Inferior parietal cortex (tissue), 1 donor: ENCODE measurements around the gene PAM.
"Not testable (repeated sequence)": the region's sequence is repeated elsewhere in the genome, so short reads cannot be mapped to it uniquely, and the experiment has no call there.

Source experiments
- DNase-seq: peaks from one replicate; pipeline ENCODE4 v3.0.0-alpha.2; 2016; ENCODE audit errors: extremely low spot score

The PAM gene

DNA sequence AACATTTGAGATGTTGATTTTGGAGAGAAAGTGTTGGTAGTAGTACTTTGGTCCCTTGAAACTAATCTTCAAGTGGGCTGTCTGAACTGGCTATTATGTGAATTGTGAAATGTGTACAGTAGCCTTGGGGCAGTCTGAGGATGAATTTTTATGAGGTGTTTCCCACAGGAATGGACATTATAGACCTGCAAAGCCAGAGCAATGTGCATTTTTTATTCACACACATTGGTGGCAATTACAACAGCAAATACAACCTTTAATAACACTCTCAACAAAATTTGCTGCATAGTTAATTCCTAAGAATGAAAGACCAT lies 147.0 kb downstream of the PAM start:
- no peak for DNase-seq

DNA sequence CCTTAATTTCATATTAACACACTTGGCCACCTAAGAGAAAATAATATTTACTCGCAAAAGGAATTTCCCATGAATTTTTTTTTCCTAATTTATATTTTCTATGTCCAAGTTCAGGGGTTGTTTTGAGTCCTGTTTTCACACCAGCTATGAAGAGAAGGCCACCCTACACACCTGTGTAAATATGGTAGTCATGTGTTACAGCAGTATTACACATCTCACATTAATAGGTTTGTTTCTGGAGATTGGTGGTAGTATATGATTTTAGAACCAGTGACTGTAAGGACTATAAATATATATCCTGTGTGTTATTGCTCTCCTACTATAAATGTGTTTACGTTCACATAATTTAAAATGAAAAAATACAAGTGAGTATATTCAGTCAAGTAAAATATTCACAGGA lies 147.5 kb downstream of the PAM start:
- DNase-seq = no peak

GRCh38 chr5:102903074-102903871 lies 148.2 kb downstream of the PAM start:
- DNase-seq = no peak

GRCh38 chr5:102905056-102905455 lies 150.0 kb downstream of the PAM start:
- no peak for DNase-seq

- DNase-seq = not testable (repeated sequence)
Observed at GRCh38 chr5:102907099-102907498, 152.0 kb downstream of the PAM start.

- no peak for DNase-seq
Observed at GRCh38 chr5:102910240-102911226, 155.4 kb downstream of the PAM start.

DNA sequence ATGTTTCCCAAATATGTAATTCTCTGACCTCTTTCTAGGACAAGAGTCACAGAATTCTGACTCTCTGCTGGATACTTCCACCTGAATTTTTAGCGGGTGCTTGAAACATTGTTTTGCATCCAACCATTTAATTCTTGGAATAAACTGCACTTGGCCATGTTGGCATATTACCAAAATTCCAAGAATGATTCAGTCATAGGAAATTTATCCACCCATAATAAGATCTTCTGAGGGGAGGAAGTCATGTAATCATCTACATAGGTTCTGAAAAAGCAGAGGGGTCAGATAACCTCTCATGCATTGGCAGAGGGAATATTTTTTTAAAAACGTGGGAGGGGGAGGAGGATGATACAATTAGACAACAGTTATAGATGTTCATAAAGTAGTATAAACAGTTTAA lies 156.9 kb downstream of the PAM start:
- DNase-seq = no peak

GRCh38 chr5:102916109-102916508 lies 161.0 kb downstream of the PAM start:
- no peak for DNase-seq

GRCh38 chr5:102918986-102919610 lies 164.0 kb downstream of the PAM start:
- no peak for DNase-seq

GRCh38 chr5:102920762-102921161 lies 165.7 kb downstream of the PAM start:
- no peak for DNase-seq

GRCh38 chr5:102921341-102922044 lies 166.4 kb downstream of the PAM start:
- no peak for DNase-seq

DNA sequence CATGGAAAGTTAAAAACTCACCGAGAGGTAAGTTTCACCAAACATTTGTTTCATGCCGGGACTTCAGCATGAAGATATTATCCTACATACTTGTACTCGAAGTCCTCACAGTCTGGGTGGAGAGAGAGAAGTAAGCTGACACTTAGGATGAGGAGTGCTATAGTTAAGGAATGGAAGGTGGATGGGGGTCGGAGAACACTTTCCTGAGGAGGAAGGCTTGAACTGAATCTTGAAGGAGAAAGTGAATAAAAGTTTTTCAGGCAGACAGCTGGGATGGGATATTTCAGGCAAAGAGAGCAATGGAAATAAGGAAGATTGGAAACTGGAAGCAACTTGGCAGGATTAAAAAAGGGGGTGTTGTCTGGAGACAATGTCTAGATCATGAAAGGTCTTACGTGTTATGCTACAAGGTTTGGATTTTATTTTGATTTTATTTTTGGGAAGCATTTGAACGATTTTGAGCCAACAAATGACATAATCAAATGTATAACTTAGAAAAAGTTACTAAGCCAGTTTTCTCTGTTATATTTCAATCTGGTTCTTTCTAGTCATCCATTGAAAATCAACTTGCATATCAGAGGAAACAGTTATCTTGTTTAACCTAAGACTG lies 167.1 kb downstream of the PAM start:
- no peak for DNase-seq

- no peak for DNase-seq
Observed at GRCh38 chr5:102922799-102923477, 167.8 kb downstream of the PAM start.

DNA sequence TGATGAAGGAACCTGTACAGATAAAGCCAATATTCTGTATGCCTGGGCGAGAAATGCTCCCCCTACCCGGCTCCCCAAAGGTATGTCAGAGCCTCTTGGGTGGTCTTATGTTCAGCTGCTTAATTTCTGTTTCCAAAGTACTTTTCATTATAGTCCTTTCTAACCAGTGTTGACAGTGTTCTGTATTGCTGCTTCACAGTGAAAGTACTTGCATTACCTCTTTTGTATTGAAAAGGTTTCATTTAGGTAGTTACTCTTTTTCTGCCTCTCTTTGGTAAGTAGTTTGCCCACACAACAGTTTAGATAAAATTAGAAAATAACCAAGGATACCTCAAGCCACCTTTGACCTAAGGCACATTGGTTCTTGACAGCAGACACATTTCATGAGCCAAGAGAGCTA lies 169.9 kb downstream of the PAM start:
- DNase-seq = no peak

DNA sequence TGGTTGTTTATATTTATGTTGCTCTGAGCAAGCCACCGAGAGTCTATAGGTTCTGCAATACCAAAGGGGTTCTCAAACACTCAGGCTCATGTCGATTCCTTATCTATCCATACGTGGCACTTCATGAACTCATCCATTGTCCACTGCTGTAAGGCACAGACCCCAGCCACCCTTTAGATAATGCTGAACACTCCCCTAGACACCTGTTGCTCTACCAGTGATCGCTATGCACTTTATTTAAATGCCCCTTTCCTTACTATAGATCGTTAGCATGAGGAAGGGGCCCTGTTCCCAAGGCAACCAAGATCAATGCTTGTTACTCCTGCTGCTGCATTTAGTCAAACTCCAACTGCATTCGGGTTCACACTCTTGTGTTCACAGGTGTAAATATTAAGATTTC lies 171.9 kb downstream of the PAM start:
- no peak for DNase-seq

GRCh38 chr5:102930244-102930643 lies 175.1 kb downstream of the PAM start:
- DNase-seq = no peak

- DNase-seq = no peak
Observed at GRCh38 chr5:102931085-102931725, 176.1 kb downstream of the PAM start.

GRCh38 chr5:102932781-102933180 lies 177.7 kb downstream of the PAM start:
- no peak for DNase-seq

DNA sequence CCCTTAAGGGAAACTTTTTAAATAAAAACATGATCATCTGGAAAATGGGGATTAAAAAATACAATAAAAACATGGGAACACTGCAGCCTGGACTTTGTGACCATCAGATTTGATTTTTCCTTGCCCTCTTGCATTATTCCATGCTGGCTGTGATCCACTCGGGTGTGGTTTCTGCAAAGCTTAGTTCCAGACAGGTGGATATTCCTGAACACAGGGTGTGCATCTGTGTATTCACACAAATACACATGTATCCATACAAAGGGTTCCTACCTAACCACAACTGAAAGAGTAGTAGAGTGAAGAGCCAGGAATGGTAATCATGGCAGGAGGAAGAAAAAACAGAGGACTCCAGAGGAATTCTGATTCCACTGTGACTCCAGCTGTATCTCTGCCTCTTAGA lies 178.2 kb downstream of the PAM start:
- DNase-seq = no peak

- no peak for DNase-seq
Observed at GRCh38 chr5:102933721-102934459, 178.8 kb downstream of the PAM start.
